HEK293 (cell line): ENCODE data around the gene MTUS2.

Experiments used
- CTCF ChIA-PET: fragments of 350-600 bp; formaldehyde crosslinking; extraction: SDS; loops from one replicate; lab custom pipeline; 2021; ENCODE audit warnings: antibody characterized with exemption; lab: Yijun Ruan, JAX
- POLR2A ChIA-PET: fragments of 300-600 bp; formaldehyde crosslinking; extraction: SDS; loops from one replicate; lab custom pipeline; 2020; ENCODE audit warnings: antibody characterized with exemption, inconsistent platforms; lab: Yijun Ruan, JAX
- H3K27ac ChIP-seq: fragments of 200-500 bp; sonication (Bioruptor generic); 2 replicates; pipeline ENCODE4 v1.5.1; 2014; ENCODE audit warnings: low read depth, low read length, control low read depth, inconsistent platforms; ENCODE audit errors: extremely low read depth
- H3K36me3 ChIP-seq, 2 experiments: fragments of 200-500 bp in 1 of 2; sonication (Bioruptor generic) in 1 of 2; 1 replicate in 1 of 2; 2 replicates in 1 of 2; pipeline ENCODE4 v1.5.1; 2014 to 2017; ENCODE audit warnings: inconsistent platforms in 2 of 2, low read length in 2 of 2; ENCODE audit not compliant: control insufficient read depth in 2 of 2, insufficient read depth in 1 of 2
- H3K4me1 ChIP-seq: fragments of 200-500 bp; sonication (Bioruptor generic); 2 replicates; pipeline ENCODE4 v1.5.1; 2014; ENCODE audit warnings: mild to moderate bottlenecking, low read length, inconsistent platforms; ENCODE audit not compliant: control insufficient read depth, insufficient read depth
- H3K4me3 ChIP-seq: 2 replicates; pipeline ENCODE4 v1.5.1; 2011; ENCODE audit warnings: low read depth, mild to moderate bottlenecking, control low read depth, low read length, moderate library complexity
- H3K9me3 ChIP-seq: fragments of 200-500 bp; sonication (Bioruptor generic); 2 replicates; pipeline ENCODE4 v1.5.1; 2014; ENCODE audit warnings: low read depth, low read length, inconsistent platforms; ENCODE audit not compliant: control insufficient read depth, insufficient read depth
- BCL11A ChIP-seq: fragments of 450-650 bp; formaldehyde crosslinking; IDR thresholded peaks from 2 replicates; pipeline ENCODE4 v1.5.1; 2016; ENCODE audit warnings: low read depth, missing biosample characterization, missing genetic modification characterization
- EGR2 ChIP-seq: fragments of 450-650 bp; formaldehyde crosslinking; IDR thresholded peaks from 2 replicates; pipeline ENCODE4 v1.5.1; 2016; ENCODE audit warnings: low read depth, missing biosample characterization, missing genetic modification characterization
- RBAK ChIP-seq: fragments of 450-650 bp; formaldehyde crosslinking; IDR thresholded peaks from 2 replicates; pipeline ENCODE4 v1.5.1; 2016; ENCODE audit warnings: missing biosample characterization, missing genetic modification characterization
- ZNF10 ChIP-seq: fragments of 450-650 bp; formaldehyde crosslinking; IDR thresholded peaks from 2 replicates; pipeline ENCODE4 v1.5.1; 2017; ENCODE audit warnings: missing biosample characterization, missing genetic modification characterization
- ZNF221 ChIP-seq: fragments of 450-650 bp; formaldehyde crosslinking; IDR thresholded peaks from 2 replicates; pipeline ENCODE4 v1.5.1; 2017; ENCODE audit warnings: missing biosample characterization, missing genetic modification characterization, borderline replicate concordance
- ZNF324 ChIP-seq: fragments of 450-650 bp; formaldehyde crosslinking; IDR thresholded peaks from 2 replicates; pipeline ENCODE4 v1.5.1; 2016; ENCODE audit warnings: missing biosample characterization, missing genetic modification characterization
- ZNF350 ChIP-seq: fragments of 450-650 bp; formaldehyde crosslinking; IDR thresholded peaks from 2 replicates; pipeline ENCODE4 v1.5.0; 2017; ENCODE audit warnings: missing biosample characterization, mild to moderate bottlenecking, missing genetic modification characterization
- ZNF433 ChIP-seq: fragments of 450-650 bp; formaldehyde crosslinking; IDR thresholded peaks from 2 replicates; pipeline ENCODE4 v1.5.1; 2016; ENCODE audit warnings: missing biosample characterization, missing genetic modification characterization, low read depth
- ZNF501 ChIP-seq: fragments of 450-650 bp; formaldehyde crosslinking; IDR thresholded peaks from 2 replicates; pipeline ENCODE4 v1.5.1; 2016; ENCODE audit warnings: missing biosample characterization, missing genetic modification characterization
- ZNF548 ChIP-seq: fragments of 450-650 bp; formaldehyde crosslinking; IDR thresholded peaks from 2 replicates; pipeline ENCODE4 v1.5.1; 2016; ENCODE audit warnings: missing biosample characterization, missing genetic modification characterization
- ZNF610 ChIP-seq: fragments of 450-650 bp; formaldehyde crosslinking; IDR thresholded peaks from 2 replicates; pipeline ENCODE4 v1.5.1; 2016; ENCODE audit warnings: missing biosample characterization, missing genetic modification characterization, borderline replicate concordance
- ZNF664 ChIP-seq: fragments of 450-650 bp; formaldehyde crosslinking; IDR thresholded peaks from 2 replicates; pipeline ENCODE4 v1.5.1; 2016; ENCODE audit warnings: missing biosample characterization, missing genetic modification characterization
- ZNF837 ChIP-seq: fragments of 450-650 bp; formaldehyde crosslinking; IDR thresholded peaks from 2 replicates; pipeline ENCODE4 v1.5.1; 2016; ENCODE audit warnings: missing biosample characterization, missing genetic modification characterization
- TF ChIP-seq, protein P1 (sequence below): fragments of 450-650 bp; formaldehyde crosslinking; IDR thresholded peaks from 2 replicates; pipeline ENCODE4 v1.5.1; 2016; ENCODE audit warnings: missing biosample characterization, missing genetic modification characterization, borderline replicate concordance
- TF ChIP-seq, protein P2 (sequence below): fragments of 450-650 bp; formaldehyde crosslinking; optimal IDR thresholded peaks from 2 replicates; pipeline ENCODE3; 2016; ENCODE audit warnings: missing biosample characterization, mild to moderate bottlenecking, missing genetic modification characterization
- TF ChIP-seq, protein P3 (sequence below): fragments of 450-650 bp; formaldehyde crosslinking; IDR thresholded peaks from 2 replicates; pipeline ENCODE4 v1.5.1; 2016; ENCODE audit warnings: missing biosample characterization, missing genetic modification characterization
- TF ChIP-seq, protein P4 (sequence below): fragments of 450-650 bp; formaldehyde crosslinking; IDR thresholded peaks from 2 replicates; pipeline ENCODE4 v1.5.0; 2017; ENCODE audit warnings: missing biosample characterization, missing genetic modification characterization, borderline replicate concordance
- TF ChIP-seq, protein P5 (sequence below): fragments of 450-650 bp; formaldehyde crosslinking; IDR thresholded peaks from 2 replicates; pipeline ENCODE4 v1.5.1; 2016; ENCODE audit warnings: missing biosample characterization, missing genetic modification characterization

Gene MTUS2

DNA sequence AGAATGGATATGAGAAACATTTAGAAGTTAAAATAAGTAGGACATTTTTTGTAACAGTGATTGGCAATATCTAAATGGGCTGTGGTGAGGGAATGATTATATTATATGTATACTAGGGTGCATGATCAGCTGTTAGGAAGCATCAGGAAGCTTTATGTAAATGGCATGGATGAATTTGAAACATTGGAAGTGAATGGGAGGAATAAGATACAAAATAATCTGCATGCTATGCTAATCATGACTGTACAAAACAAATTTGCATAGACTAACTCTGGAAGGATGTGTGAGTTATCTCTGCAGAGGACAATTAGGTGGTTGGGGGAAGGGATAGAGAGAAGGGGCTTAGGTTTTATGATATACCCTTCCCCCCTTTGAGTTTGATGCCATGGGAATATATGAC, 156.5 kb downstream of the MTUS2 start:
- TF ChIP-seq, protein P1, sequence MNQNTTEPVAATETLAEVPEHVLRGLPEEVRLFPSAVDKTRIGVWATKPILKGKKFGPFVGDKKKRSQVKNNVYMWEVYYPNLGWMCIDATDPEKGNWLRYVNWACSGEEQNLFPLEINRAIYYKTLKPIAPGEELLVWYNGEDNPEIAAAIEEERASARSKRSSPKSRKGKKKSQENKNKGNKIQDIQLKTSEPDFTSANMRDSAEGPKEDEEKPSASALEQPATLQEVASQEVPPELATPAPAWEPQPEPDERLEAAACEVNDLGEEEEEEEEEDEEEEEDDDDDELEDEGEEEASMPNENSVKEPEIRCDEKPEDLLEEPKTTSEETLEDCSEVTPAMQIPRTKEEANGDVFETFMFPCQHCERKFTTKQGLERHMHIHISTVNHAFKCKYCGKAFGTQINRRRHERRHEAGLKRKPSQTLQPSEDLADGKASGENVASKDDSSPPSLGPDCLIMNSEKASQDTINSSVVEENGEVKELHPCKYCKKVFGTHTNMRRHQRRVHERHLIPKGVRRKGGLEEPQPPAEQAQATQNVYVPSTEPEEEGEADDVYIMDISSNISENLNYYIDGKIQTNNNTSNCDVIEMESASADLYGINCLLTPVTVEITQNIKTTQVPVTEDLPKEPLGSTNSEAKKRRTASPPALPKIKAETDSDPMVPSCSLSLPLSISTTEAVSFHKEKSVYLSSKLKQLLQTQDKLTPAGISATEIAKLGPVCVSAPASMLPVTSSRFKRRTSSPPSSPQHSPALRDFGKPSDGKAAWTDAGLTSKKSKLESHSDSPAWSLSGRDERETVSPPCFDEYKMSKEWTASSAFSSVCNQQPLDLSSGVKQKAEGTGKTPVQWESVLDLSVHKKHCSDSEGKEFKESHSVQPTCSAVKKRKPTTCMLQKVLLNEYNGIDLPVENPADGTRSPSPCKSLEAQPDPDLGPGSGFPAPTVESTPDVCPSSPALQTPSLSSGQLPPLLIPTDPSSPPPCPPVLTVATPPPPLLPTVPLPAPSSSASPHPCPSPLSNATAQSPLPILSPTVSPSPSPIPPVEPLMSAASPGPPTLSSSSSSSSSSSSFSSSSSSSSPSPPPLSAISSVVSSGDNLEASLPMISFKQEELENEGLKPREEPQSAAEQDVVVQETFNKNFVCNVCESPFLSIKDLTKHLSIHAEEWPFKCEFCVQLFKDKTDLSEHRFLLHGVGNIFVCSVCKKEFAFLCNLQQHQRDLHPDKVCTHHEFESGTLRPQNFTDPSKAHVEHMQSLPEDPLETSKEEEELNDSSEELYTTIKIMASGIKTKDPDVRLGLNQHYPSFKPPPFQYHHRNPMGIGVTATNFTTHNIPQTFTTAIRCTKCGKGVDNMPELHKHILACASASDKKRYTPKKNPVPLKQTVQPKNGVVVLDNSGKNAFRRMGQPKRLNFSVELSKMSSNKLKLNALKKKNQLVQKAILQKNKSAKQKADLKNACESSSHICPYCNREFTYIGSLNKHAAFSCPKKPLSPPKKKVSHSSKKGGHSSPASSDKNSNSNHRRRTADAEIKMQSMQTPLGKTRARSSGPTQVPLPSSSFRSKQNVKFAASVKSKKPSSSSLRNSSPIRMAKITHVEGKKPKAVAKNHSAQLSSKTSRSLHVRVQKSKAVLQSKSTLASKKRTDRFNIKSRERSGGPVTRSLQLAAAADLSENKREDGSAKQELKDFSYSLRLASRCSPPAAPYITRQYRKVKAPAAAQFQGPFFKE, result no peak
- TF ChIP-seq ZNF324 (tag by site-specific recombination) (no peak), BCL11A (tag by site-specific recombination) (no peak)
- no peaks in the 10 kb centered on the region for H3K4me1 ChIP-seq
- no peak overlapping the region for H3K27ac ChIP-seq
- ChIA-PET POLR2A (interaction anchor here (0.7 kb wide), 1 partner anchor 331 kb away, joined by 3 read pairs; no protein-coding TSS in a partner anchor), CTCF (no interaction called here)
- no peaks in the 10 kb centered on the region for H3K9me3 ChIP-seq
- no peak overlapping the region for H3K4me3 ChIP-seq
- no peaks in the 10 kb centered on the region for H3K36me3 ChIP-seq

DNA sequence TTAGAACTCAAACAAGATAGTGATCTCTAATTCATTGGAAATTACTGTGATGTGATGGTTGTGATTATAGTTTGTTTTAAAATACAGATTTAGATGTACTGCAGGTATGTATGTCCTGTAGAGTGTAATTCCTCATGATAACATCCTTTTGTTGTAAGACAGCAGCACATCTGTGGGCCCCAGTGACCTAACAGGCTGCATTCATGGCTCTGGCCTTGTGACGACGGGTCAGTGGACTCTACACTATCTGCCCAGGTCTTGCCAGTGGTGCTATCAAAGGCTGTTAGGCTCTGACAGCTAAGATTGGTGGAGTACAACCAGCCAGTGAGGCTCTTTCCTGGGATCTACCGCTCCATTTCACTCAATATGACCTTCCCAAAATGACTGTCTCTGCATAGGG, 158.4 kb downstream of the MTUS2 start:
- no peaks in the 10 kb centered on the region for H3K9me3 ChIP-seq
- ChIA-PET CTCF (no interaction called here), POLR2A (no interaction called here)
- H3K4me3 ChIP-seq, result no peak overlapping the region
- TF ChIP-seq ZNF350, result no peak
- TF ChIP-seq ZNF664 (tag by site-specific recombination), result no peak
- no peak for TF ChIP-seq EGR2 (tag by site-specific recombination)
- TF ChIP-seq RBAK (tag by site-specific recombination), result no peak
- TF ChIP-seq, protein P2, sequence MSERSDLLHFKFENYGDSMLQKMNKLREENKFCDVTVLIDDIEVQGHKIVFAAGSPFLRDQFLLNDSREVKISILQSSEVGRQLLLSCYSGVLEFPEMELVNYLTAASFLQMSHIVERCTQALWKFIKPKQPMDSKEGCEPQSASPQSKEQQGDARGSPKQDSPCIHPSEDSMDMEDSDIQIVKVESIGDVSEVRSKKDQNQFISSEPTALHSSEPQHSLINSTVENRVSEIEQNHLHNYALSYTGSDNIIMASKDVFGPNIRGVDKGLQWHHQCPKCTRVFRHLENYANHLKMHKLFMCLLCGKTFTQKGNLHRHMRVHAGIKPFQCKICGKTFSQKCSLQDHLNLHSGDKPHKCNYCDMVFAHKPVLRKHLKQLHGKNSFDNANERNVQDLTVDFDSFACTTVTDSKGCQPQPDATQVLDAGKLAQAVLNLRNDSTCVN (tag by site-specific recombination), result no peak
- TF ChIP-seq, protein P3, sequence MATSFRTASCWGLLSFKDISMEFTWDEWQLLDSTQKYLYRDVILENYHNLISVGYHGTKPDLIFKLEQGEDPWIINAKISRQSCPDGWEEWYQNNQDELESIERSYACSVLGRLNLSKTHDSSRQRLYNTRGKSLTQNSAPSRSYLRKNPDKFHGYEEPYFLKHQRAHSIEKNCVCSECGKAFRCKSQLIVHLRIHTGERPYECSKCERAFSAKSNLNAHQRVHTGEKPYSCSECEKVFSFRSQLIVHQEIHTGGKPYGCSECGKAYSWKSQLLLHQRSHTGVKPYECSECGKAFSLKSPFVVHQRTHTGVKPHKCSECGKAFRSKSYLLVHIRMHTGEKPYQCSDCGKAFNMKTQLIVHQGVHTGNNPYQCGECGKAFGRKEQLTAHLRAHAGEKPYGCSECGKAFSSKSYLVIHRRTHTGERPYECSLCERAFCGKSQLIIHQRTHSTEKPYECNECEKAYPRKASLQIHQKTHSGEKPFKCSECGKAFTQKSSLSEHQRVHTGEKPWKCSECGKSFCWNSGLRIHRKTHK (tag by site-specific recombination), result no peak
- no peak for TF ChIP-seq ZNF221
- no peak for TF ChIP-seq ZNF548
- no peak for TF ChIP-seq ZNF433 (tag by site-specific recombination)
- no peak for TF ChIP-seq ZNF501
- no peak for TF ChIP-seq ZNF10 (tag by site-specific recombination)
- TF ChIP-seq ZNF837 (tag by site-specific recombination), result no peak
- TF ChIP-seq, protein P4, sequence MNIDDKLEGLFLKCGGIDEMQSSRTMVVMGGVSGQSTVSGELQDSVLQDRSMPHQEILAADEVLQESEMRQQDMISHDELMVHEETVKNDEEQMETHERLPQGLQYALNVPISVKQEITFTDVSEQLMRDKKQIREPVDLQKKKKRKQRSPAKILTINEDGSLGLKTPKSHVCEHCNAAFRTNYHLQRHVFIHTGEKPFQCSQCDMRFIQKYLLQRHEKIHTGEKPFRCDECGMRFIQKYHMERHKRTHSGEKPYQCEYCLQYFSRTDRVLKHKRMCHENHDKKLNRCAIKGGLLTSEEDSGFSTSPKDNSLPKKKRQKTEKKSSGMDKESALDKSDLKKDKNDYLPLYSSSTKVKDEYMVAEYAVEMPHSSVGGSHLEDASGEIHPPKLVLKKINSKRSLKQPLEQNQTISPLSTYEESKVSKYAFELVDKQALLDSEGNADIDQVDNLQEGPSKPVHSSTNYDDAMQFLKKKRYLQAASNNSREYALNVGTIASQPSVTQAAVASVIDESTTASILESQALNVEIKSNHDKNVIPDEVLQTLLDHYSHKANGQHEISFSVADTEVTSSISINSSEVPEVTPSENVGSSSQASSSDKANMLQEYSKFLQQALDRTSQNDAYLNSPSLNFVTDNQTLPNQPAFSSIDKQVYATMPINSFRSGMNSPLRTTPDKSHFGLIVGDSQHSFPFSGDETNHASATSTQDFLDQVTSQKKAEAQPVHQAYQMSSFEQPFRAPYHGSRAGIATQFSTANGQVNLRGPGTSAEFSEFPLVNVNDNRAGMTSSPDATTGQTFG (tag by site-specific recombination), result no peak
- TF ChIP-seq, protein P5, sequence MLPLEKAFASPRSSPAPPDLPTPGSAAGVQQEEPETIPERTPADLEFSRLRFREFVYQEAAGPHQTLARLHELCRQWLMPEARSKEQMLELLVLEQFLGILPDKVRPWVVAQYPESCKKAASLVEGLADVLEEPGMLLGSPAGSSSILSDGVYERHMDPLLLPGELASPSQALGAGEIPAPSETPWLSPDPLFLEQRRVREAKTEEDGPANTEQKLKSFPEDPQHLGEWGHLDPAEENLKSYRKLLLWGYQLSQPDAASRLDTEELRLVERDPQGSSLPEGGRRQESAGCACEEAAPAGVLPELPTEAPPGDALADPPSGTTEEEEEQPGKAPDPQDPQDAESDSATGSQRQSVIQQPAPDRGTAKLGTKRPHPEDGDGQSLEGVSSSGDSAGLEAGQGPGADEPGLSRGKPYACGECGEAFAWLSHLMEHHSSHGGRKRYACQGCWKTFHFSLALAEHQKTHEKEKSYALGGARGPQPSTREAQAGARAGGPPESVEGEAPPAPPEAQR (tag by site-specific recombination), result no peak
- TF ChIP-seq ZNF610 (tag by site-specific recombination), result no peak
- H3K27ac ChIP-seq, result no peak overlapping the region
- H3K4me1 ChIP-seq, result no peaks in the 10 kb centered on the region
- H3K36me3 ChIP-seq, result no peaks in the 10 kb centered on the region
